Stimulated activated naive CD4-positive, alpha-beta T cell treated with Interleukin-2 at 50 U/mL for 16 hours (primary cell): ENCODE measurements around the gene CBX3.
"Not testable (repeated sequence)": the region's sequence is repeated elsewhere in the genome, so short reads cannot be mapped to it uniquely, and the experiment has no call there.

Experiments
- DNase-seq: peaks from one replicate; lab custom pipeline; 2025; lab: John Stamatoyannopoulos, UW

Gene CBX3

GRCh38 chr7:26170663-26171062 is 30.9 kb upstream of the CBX3 start:
- DNase-seq, result no peak

GRCh38 chr7:26171601-26172000 is 29.9 kb upstream of the CBX3 start:
- no peak for DNase-seq

- no peak for DNase-seq
Observed at GRCh38 chr7:26172048-26172447, 29.5 kb upstream of the CBX3 start.

- not testable (repeated sequence) for DNase-seq
Observed at GRCh38 chr7:26175903-26176302, 25.6 kb upstream of the CBX3 start.

GRCh38 chr7:26176696-26177095 is 24.8 kb upstream of the CBX3 start:
- DNase-seq, result not testable (repeated sequence)

- not testable (repeated sequence) for DNase-seq
Observed at GRCh38 chr7:26177269-26177668, 24.3 kb upstream of the CBX3 start.

GRCh38 chr7:26178272-26178960 is 23.1 kb upstream of the CBX3 start:
- no peak for DNase-seq

- no peak for DNase-seq
Observed at GRCh38 chr7:26179422-26179821, 22.1 kb upstream of the CBX3 start.

GRCh38 chr7:26179826-26180497 is 21.6 kb upstream of the CBX3 start:
- DNase-seq, result no peak

GRCh38 chr7:26180792-26181198 is 20.8 kb upstream of the CBX3 start:
- DNase-seq, result no peak

GRCh38 chr7:26181474-26182227 is 19.9 kb upstream of the CBX3 start:
- no peak for DNase-seq

- no peak for DNase-seq
Observed at GRCh38 chr7:26182283-26182682, 19.3 kb upstream of the CBX3 start.

GRCh38 chr7:26182706-26183105 is 18.8 kb upstream of the CBX3 start:
- DNase-seq, result no peak

- DNase-seq, result no peak
Observed at GRCh38 chr7:26183545-26184280, 17.8 kb upstream of the CBX3 start.

- not testable (repeated sequence) for DNase-seq
Observed at GRCh38 chr7:26184281-26185101, 17.1 kb upstream of the CBX3 start.

- no peak for DNase-seq
Observed at GRCh38 chr7:26185131-26185843, 16.3 kb upstream of the CBX3 start.

- DNase-seq, result no peak
Observed at GRCh38 chr7:26185844-26186180, 15.7 kb upstream of the CBX3 start.

GRCh38 chr7:26186364-26187311 is 14.9 kb upstream of the CBX3 start:
- no peak for DNase-seq

- DNase-seq, result no peak
Observed at GRCh38 chr7:26187380-26188205, 14.0 kb upstream of the CBX3 start.
